Psoas muscle (tissue), 8 donors: ENCODE results near the gene CRYBG1. TPM values are rescaled to one million over a fixed set of nuclear protein-coding genes. Genes with fewer than 3 reads are reported as not detected.

Experiments
- ATAC-seq, 4 donors: fragments of 200-7000 bp; cut with Tn5 transposase; one replicate each; pipeline ENCODE4 v1.9.1; 2020; ENCODE audit warnings: moderate library complexity in 3 of 4, mild to moderate bottlenecking in 2 of 4
- DNase-seq, 2 donors: peaks; one replicate each; pipeline ENCODE4 v3.0.0-alpha.2; 2020
- H3K27ac ChIP-seq: fragments of 200-600 bp; one replicate; pipeline ENCODE4 v1.8.0; 2022
- H3K27me3 ChIP-seq, 3 donors: fragments of 200-600 bp in 1 of 3; one replicate each; pipeline versions ENCODE4 v1.6.1 to v1.8.0; 2013 to 2022; ENCODE audit warnings: low read length in 2 of 3, mild to moderate bottlenecking in 2 of 3, moderate library complexity in 1 of 3; ENCODE audit not compliant: insufficient read depth in 3 of 3
- H3K36me3 ChIP-seq, 2 donors: fragments of 200-600 bp in 1 of 2; one replicate each; pipeline versions ENCODE4 v1.6.1 to v1.8.0; 2013 to 2022; ENCODE audit warnings: low read depth in 1 of 2, mild to moderate bottlenecking in 1 of 2, moderate library complexity in 1 of 2; ENCODE audit not compliant: insufficient read depth in 1 of 2
- H3K4me1 ChIP-seq: fragments of 200-600 bp; one replicate; pipeline ENCODE4 v1.8.0; 2022
- H3K4me3 ChIP-seq: fragments of 200-600 bp; one replicate; pipeline ENCODE4 v1.8.0; 2022; ENCODE audit warnings: mild to moderate bottlenecking
- H3K9me3 ChIP-seq: fragments of 200-600 bp; one replicate; pipeline ENCODE4 v1.8.0; 2022
- CTCF ChIP-seq: fragments of 200-600 bp; IDR thresholded peaks from one replicate; pipeline ENCODE4 v1.8.0; 2022; ENCODE audit warnings: antibody characterized with exemption
- WGBS, 3 donors: extraction: QIAGEN DNeasy Blood & Tissue Kit; methylation state at CpG; one replicate each; pipeline versions ENCODE4 v1.1.6 to v1.1.7; 2013; 5-methylcytosine and 5-hydroxymethylcytosine counted together
- intact Hi-C, 2 donors: fragments of 100-400 bp; cut with DNase I; formaldehyde crosslinking; loops; one replicate each; pipeline versions ENCODE4 v1.11.0 to v1.14.2; 2022
- polyA plus RNA-seq, 3 donors: library from polyadenylated mRNA; stranded (reverse); fragments of 200-250 nt; gene quantifications; one replicate each; pipeline ENCODE4 v1.2.3, GENCODE V29; 2013
- total RNA-seq, 4 donors: library from RNA; stranded (reverse); fragmentation: NEBNext Ultra II Directional in 2 of 4; extraction: Animal tissue kit (Norgen Biotek cat#: 25700) in 2 of 4; gene quantifications; one replicate each; pipeline versions ENCODE4 v1.2.1 to v1.2.4, GENCODE V29; 2021 to 2023
- donor health status: healthy with polysubstance abuse.
- donor health status: DM: no; HTN: no; CAD: no; lungs with moderate emphysema.
- donor health status: Bipolar disorder and iron deficiency.
- donor health status: healthy.
- donor health status: DM: yes; HTN: yes; CAD: no.
- donor health status: DM: no; HTN: no; CAD: no.
- donor health status: DM: no; HTN: no; CAD: no.
- donor health status: DM: yes; HTN: yes; CAD: no.

CRYBG1 gene
- total and polyA plus RNA-seq, 7 donors = 0.17 to 1.6 (median 0.82) TPM

GRCh38 chr6:106568530-106568929 lies 208.0 kb downstream of the CRYBG1 start:
- H3K4me1 ChIP-seq = no peaks in the 10 kb centered on the region
- ATAC-seq (no peak), DNase-seq (no peak)
- H3K4me3 ChIP-seq = no peak overlapping the region
- intact Hi-C loops = loop anchor here (5.0 to 10.0 kb wide), 2 partner anchors 231 to 234 kb away; no protein-coding TSS in a partner anchor
- peaks cover 4 to 29% of the 10 kb centered on the region in 2 donors for H3K36me3 ChIP-seq
- 78 to 87% (median 84%) methylated on average over 2 of the region's 2 CpGs for WGBS, 3 donors
- no peaks in the 10 kb centered on the region for H3K9me3 ChIP-seq
- H3K27me3 ChIP-seq = no peaks in the 10 kb centered on the region
- no peak for TF ChIP-seq CTCF
- no peak overlapping the region for H3K27ac ChIP-seq

DNA sequence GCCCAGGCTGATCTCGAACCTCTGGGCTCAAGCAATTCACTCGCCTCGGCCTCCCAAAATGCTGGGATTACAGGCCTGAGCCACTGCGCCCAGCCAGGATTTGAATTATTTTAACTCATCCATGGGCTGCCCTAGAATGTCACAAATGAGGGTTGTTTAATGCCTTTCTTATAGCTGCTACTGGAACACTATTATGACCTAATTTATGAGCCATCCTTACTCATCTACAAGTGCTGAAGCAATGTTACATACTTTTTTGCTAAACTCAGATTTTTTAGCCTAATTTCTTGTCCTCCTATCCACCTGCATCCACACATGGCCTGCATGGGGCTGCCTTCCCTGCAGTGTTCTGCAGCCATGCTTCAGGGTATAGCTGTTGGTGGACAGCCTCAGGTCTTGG lies 208.9 kb downstream of the CRYBG1 start:
- DNase-seq (no peak), ATAC-seq (no peak)
- intact Hi-C loops = loop anchor here (5.0 to 10.0 kb wide), 2 partner anchors 232 to 235 kb away; no protein-coding TSS in a partner anchor
- Histone ChIP-seq H3K36me3 (peaks cover 4 to 29% of the 10 kb centered on the region in 2 donors), H3K4me1 (no peaks in the 10 kb centered on the region), H3K4me3 (no peak overlapping the region), H3K27ac (no peak overlapping the region), H3K27me3 (no peaks in the 10 kb centered on the region), H3K9me3 (no peaks in the 10 kb centered on the region)
- no peak for TF ChIP-seq CTCF
- WGBS, 3 donors = 86 to 97% (median 95%) methylated on average over 4 of the region's 4 CpGs

DNA sequence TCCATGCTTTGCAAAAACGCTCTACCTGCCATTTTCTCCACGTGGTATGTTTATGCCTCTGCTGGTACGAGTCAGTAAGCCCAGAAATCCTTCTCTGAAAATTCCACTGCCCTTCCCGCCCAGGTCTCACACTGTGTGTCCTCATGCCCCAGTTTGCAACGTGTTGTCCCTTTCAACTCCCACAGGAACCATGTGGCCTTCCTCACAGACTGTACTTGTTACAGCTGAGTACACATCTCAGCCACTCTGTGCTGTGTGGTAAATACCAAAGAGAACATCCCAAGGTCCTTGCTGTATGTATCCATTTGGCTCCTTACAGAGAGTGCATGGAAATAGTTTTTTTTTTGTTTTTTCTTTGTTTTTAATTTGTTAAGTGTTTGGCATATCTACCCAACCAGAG lies 211.9 kb downstream of the CRYBG1 start:
- H3K36me3 ChIP-seq = peaks cover 4 to 37% of the 10 kb centered on the region in 2 donors
- H3K27me3 ChIP-seq = no peaks in the 10 kb centered on the region
- 70 to 80% (median 73%) methylated on average over 5 of the region's 5 CpGs for WGBS, 3 donors
- no peak overlapping the region for H3K27ac ChIP-seq
- H3K9me3 ChIP-seq = no peaks in the 10 kb centered on the region
- ATAC-seq (no peak), DNase-seq (no peak)
- intact Hi-C loops = no loop called here
- H3K4me1 ChIP-seq = no peaks in the 10 kb centered on the region
- no peak for TF ChIP-seq CTCF
- H3K4me3 ChIP-seq = no peak overlapping the region

GRCh38 chr6:106572875-106573585 lies 212.5 kb downstream of the CRYBG1 start:
- Histone ChIP-seq H3K4me1 (no peaks in the 10 kb centered on the region), H3K4me3 (no peak overlapping the region), H3K9me3 (no peaks in the 10 kb centered on the region), H3K27me3 (no peaks in the 10 kb centered on the region), H3K27ac (no peak overlapping the region), H3K36me3 (peaks cover 4 to 41% of the 10 kb centered on the region in 2 donors)
- TF ChIP-seq CTCF = no peak
- WGBS, 3 donors = 69 to 77% (median 75%) methylated on average over 6 of the region's 6 CpGs
- DNase-seq = no peak
- intact Hi-C loops = no loop called here
- ATAC-seq = no peak
